GM19463 (cell line): Measurements from ENCODE around the gene SUGT1.
"Not testable (repeated sequence)": the region's sequence is repeated elsewhere in the genome, so short reads cannot be mapped to it uniquely, and the experiment has no call there.

Experiments used
- ATAC-seq: cut with Tn5 transposase; IDR thresholded peaks from one replicate; pipeline ENCODE4 v1.9.1; 2021; ENCODE audit warnings: mild to moderate bottlenecking, moderate library complexity; ENCODE audit not compliant: unreplicated experiment

The SUGT1 gene

GRCh38 chr13:52665325-52665724 lies 12.7 kb downstream of the SUGT1 start:
- no peak for ATAC-seq

- ATAC-seq, result no peak
Observed at GRCh38 chr13:52669677-52670076, 17.0 kb downstream of the SUGT1 start.

- ATAC-seq, result no peak
Observed at GRCh38 chr13:52670726-52671125, 18.1 kb downstream of the SUGT1 start.

DNA sequence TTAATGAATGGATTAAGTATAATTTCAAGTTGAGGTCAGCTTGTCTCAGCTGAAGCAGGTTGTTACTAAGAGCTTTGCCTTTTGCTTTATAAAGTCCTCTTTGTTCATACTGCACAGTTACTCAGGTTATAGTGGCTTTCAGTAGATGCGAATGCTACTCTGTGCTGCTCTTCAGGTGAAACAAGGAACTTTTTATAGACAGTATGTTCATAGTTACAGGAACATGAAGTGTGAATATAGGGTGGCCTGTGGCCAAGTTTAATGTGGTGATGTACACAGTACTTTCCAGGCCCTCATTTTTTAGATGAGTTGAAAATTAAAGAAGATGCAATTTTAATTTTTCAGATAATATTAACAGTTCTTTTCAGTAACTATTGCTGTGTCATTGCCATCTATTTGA lies 20.8 kb downstream of the SUGT1 start:
- no peak for ATAC-seq

- no peak for ATAC-seq
Observed at GRCh38 chr13:52677823-52678222, 25.2 kb downstream of the SUGT1 start.

- ATAC-seq, result not testable (repeated sequence)
Observed at GRCh38 chr13:52685806-52686205, 33.2 kb downstream of the SUGT1 start.

DNA sequence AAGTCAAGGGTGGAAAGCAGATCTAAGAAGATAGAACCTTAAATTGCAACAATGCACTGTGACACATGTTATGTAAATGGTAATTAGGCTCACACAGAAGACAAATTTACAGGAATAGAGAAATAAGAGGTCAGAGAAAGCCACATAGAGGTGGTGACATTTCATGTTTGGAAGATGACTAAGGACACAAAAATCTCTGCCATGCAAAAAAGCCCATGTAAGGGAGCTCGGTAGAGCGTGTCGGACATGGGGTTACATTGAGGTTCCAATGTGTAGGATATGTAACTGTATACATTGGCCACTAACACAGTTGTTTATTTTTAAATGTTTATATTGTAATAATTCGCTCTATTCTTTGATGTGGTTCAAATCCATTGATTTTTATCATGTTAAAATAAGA lies 33.7 kb downstream of the SUGT1 start:
- no peak for ATAC-seq

DNA sequence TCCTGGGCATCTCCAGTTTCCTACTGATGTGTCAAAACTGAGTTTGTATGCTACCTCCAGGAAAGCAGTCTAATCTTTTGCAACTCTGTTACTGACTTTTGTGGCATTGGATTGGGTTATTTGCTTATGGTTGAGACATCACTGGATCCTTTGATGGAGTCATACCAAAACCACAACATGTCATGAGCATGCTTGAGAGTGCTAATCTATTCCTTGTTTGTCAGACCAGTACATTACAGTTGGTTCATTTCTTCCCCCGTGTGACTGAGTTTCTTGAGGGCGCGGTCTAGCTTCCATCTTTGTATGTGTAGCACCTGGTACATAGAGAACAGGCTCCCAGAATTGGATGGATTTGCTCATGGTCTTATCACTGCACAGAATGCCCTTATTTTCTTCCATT lies 43.2 kb downstream of the SUGT1 start:
- peak; percentile 76 for ATAC-seq

GRCh38 chr13:52696566-52696965 lies 43.9 kb downstream of the SUGT1 start:
- ATAC-seq, result no peak

GRCh38 chr13:52701728-52702465 lies 49.3 kb downstream of the SUGT1 start:
- ATAC-seq, result no peak

- no peak for ATAC-seq
Observed at GRCh38 chr13:52703482-52703881, 50.8 kb downstream of the SUGT1 start.

- ATAC-seq, result no peak
Observed at GRCh38 chr13:52706081-52706480, 53.4 kb downstream of the SUGT1 start.

DNA sequence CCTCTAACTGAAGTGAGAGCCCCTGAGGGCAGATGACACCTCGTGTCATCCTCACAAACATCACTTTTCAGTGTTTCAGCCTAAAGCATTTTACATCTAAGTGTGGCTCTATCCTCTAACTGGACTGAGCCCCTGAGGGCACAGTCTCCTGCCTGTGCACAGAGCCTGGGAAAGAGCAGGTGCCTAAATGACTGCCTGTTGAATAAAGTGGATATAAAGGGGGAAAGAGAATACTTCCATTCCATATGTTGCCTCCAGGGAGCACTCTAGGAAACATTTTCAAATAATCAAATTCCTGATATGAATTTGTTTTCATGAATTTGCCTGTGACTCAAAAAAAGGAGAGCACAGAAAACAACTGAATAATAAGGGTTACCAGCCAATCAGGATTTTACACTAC lies 54.7 kb downstream of the SUGT1 start:
- no peak for ATAC-seq

- ATAC-seq, result not testable (repeated sequence)
Observed at GRCh38 chr13:52708266-52708665, 55.6 kb downstream of the SUGT1 start.

DNA sequence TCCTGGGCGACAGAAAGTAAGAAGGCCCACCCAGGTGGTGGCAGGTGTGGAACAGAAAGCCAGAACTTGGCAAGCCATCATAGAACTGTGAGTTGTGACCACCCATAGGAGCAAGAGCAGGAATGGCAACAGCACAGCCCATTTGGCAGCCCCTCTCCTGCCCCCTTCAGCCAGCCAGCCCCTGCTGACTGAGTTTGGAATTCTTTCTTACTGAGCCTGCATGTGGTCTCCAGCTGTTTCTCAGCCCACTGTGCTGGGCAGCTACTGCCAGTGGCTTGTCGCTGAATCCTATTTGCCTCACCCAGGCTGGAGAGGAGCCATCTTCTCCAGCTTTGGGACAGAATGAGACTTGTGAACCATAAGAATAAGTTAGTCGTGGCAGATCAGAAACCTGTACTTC lies 58.6 kb downstream of the SUGT1 start:
- ATAC-seq, result no peak

DNA sequence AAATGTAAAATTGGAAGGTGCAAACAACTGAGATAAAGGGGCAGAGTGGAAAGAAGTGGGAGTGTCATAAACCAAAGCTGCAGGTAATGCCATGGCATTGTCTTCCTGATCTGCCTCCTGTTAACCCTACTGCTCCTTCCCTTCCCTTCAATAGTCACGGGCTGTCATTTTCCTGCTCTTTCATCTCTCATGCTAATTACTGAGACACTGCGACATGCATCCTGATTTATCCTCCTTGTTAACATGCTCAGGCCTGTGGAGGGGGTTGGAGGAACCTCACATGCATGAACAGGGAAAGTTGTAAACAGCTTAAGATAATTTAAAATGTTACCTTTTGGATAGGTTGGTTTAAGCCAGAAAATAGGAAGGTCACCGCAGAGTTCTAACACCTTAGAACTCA lies 59.7 kb downstream of the SUGT1 start:
- ATAC-seq, result no peak

GRCh38 chr13:52713894-52714293 lies 61.3 kb downstream of the SUGT1 start:
- ATAC-seq, result no peak

- ATAC-seq, result not testable (repeated sequence)
Observed at GRCh38 chr13:52720904-52721303, 68.3 kb downstream of the SUGT1 start.

- ATAC-seq, result not testable (repeated sequence)
Observed at GRCh38 chr13:52721356-52721755, 68.7 kb downstream of the SUGT1 start.

DNA sequence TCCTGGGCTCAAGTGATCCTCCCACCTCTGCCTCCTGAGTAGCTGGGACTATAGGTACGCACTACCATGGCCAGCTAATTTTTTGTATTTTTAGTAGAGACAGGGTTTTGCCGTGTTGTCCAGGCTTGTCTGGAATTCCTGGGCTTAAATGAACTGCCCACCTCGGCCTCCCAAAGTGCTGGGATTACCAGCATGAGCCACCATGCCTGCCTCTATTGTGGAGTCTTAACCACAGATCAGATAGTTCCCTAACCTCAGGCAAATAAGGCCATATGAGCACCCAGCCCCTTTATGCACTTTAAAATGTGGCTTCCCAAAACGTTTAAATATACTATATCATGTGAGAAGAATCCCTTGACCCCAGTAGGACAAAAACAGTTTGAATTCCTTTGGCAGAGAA lies 70.5 kb downstream of the SUGT1 start:
- ATAC-seq, result no peak

GRCh38 chr13:52725302-52725701 lies 72.7 kb downstream of the SUGT1 start:
- ATAC-seq, result no peak

GRCh38 chr13:52726258-52726657 lies 73.6 kb downstream of the SUGT1 start:
- no peak for ATAC-seq

- no peak for ATAC-seq
Observed at GRCh38 chr13:52734075-52734623, 81.5 kb downstream of the SUGT1 start.
